WERI-Rb-1 (cell line): ENCODE data around the gene ZNF444.

Experiments
- DNase-seq: peaks from one replicate; pipeline ENCODE4 v3.0.0-alpha.2; 2020
- H3K27ac ChIP-seq: fragments of 250-450 bp; sonication (Bioruptor Pico); 2 replicates; pipeline ENCODE4 v1.5.1; 2020; ENCODE audit warnings: mild to moderate bottlenecking, moderate library complexity
- H3K27me3 ChIP-seq: fragments of 250-450 bp; sonication (Bioruptor Pico); 2 replicates; pipeline ENCODE4 v1.5.1; 2021; ENCODE audit warnings: mild to moderate bottlenecking, low read depth, moderate library complexity; ENCODE audit not compliant: insufficient read depth, severe bottlenecking
- H3K36me3 ChIP-seq: fragments of 250-450 bp; sonication (Bioruptor Pico); 2 replicates; pipeline ENCODE4 v1.5.1; 2020; ENCODE audit warnings: mild to moderate bottlenecking, moderate library complexity
- H3K4me3 ChIP-seq: 2 replicates; pipeline ENCODE4 v1.5.1; 2011; ENCODE audit warnings: low read depth, mild to moderate bottlenecking, control low read depth, low read length
- H3K9me3 ChIP-seq: fragments of 250-450 bp; sonication (Bioruptor Pico); 2 replicates; pipeline ENCODE4 v1.5.1; 2021; ENCODE audit warnings: mild to moderate bottlenecking, moderate library complexity; ENCODE audit not compliant: severe bottlenecking
- TF ChIP-seq, protein P1 (sequence below): IDR thresholded peaks from 2 replicates; pipeline ENCODE4 v1.5.1; 2011; ENCODE audit warnings: low read depth, mild to moderate bottlenecking, control low read depth, inconsistent platforms, low read length

ZNF444 gene

DNA sequence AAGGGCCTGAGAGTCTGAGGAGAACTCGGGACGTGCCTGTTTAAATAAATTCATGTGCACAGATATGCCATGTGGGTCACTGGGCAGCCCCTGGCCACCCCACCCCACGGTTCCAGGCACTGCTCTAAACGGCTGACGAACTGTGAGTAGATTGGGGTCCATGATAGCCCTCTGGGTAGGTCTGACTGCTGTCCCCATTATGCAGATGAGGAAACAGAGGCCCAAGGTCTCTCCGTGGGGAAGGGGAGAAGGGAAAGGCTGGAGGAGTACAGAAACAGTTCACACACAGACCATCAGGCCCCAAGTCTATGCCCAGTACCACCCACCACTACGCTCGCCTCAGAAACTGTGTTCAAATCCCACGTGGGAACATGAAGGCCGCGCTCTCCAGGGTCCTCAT lies 34.1 kb upstream of the ZNF444 start:
- no peaks in the 10 kb centered on the region for H3K27me3 ChIP-seq
- H3K9me3 ChIP-seq, result no peaks in the 10 kb centered on the region
- no peak overlapping the region for H3K4me3 ChIP-seq
- peaks cover 30% of the 10 kb centered on the region for H3K36me3 ChIP-seq
- TF ChIP-seq, protein P1, sequence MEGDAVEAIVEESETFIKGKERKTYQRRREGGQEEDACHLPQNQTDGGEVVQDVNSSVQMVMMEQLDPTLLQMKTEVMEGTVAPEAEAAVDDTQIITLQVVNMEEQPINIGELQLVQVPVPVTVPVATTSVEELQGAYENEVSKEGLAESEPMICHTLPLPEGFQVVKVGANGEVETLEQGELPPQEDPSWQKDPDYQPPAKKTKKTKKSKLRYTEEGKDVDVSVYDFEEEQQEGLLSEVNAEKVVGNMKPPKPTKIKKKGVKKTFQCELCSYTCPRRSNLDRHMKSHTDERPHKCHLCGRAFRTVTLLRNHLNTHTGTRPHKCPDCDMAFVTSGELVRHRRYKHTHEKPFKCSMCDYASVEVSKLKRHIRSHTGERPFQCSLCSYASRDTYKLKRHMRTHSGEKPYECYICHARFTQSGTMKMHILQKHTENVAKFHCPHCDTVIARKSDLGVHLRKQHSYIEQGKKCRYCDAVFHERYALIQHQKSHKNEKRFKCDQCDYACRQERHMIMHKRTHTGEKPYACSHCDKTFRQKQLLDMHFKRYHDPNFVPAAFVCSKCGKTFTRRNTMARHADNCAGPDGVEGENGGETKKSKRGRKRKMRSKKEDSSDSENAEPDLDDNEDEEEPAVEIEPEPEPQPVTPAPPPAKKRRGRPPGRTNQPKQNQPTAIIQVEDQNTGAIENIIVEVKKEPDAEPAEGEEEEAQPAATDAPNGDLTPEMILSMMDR, result no peak
- H3K27ac ChIP-seq, result no peak overlapping the region
- no peak for DNase-seq

GRCh38 chr19:56107626-56108351 lies 33.3 kb upstream of the ZNF444 start:
- Histone ChIP-seq H3K27me3 (no peaks in the 10 kb centered on the region), H3K9me3 (no peaks in the 10 kb centered on the region), H3K36me3 (peaks cover 25% of the 10 kb centered on the region), H3K4me3 (no peak overlapping the region), H3K27ac (no peak overlapping the region)
- TF ChIP-seq, protein P1, result no peak
- DNase-seq, result no peak

DNA sequence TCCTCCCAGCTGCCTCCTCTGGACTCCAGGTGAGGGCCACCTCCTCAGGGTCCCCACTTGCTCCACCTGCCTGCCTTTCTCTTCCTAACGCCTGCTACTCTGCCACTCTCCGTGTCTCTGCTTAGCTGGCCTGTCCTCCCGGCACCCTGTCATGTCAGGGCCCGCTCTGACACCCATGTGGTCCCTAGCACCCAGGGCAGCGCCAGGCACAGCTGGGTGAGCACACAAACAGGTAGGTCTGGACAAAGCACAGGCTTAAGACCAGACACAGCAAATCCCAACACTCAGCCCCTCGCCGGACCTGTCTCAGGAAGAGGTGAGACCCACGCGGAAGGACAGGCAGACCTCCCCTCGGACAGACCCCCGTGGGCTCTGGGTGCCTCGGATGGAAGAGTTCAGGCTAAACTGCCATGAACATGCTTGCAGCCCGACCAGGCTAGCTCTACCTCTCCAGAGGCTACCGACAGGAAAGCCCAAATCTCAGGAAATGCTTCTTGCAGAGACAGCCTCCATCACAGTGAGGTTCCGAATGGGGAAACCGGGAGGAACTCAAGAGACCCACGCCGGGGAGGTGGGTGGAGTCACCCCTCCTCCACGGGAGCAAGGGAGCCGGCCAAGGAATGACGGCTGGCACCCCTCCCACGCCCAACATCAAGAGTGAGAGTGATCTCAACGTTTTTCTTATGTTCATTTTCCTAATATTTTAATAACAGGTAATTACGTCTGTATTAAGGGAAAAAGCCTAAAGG lies 32.5 kb upstream of the ZNF444 start:
- Histone ChIP-seq H3K27me3 (no peaks in the 10 kb centered on the region), H3K36me3 (peaks cover 23% of the 10 kb centered on the region), H3K27ac (no peak overlapping the region), H3K9me3 (no peaks in the 10 kb centered on the region), H3K4me3 (no peak overlapping the region)
- no peak for DNase-seq
- TF ChIP-seq, protein P1, result no peak

DNA sequence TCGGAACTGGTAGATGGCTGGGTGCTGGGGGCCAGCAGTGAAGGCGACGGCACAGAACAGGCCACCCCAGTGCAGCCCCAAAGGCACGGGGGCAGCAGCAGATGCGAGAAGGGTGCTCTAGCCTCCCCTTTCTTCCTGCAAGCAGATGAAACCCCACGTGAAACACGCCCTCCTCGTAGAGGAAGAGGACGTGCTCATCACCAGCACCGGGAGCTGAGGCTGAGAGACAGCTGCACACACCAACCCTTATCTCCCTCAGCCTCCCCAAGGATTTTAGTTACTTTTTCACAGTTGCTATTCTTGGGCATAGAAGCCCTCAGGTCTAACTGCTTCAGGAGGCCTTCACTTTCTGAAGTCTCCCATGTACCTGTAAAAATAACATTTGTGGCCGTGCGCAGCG lies 31.9 kb upstream of the ZNF444 start:
- Histone ChIP-seq H3K4me3 (no peak overlapping the region), H3K27me3 (no peaks in the 10 kb centered on the region), H3K9me3 (no peaks in the 10 kb centered on the region), H3K36me3 (peaks cover 23% of the 10 kb centered on the region), H3K27ac (no peak overlapping the region)
- no peak for DNase-seq
- TF ChIP-seq, protein P1, result no peak

DNA sequence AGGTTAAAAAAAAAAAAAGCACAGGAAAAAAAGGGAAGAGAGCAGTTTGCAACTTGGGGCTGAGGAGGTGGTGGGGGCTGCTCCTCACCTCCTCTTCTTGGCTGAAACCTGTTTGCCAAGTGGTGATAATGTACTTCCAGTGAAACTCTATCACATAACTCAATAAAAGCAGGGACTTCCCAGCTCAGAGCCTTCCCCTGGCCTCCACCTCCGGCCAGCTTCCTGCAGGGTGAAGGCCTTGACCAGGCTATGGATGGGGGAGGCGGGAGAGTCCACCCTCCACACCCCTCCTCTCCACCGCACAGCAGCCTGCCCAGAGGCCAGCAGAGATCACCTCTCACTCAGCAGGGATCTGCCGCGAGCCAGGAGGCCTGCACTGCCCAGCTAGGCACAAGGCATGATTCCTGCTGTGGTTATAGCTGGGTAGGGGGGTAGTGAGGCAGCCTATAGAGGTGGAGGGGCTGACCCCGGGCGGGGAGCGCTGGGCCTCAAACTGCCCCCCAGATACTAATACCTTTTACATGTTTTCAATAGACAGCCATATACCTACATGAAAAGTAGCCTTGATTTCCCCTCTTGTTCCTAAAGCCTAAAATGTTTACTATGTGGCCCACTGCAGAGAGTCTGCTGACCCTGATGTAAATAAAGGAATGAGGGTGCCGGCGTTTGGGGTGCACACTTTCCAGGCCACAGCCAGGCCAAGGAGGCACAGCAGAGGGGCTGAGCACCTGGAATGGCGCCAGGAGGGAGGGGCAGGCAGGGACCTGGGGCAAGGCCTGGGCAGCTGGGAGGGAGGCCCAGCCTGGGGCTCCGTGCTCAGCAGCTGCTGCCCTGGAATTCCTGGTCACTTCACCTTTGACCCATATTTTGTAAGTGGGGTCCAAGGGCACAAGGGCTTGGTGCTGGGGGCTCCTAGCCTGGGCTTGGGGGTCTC lies 30.3 kb upstream of the ZNF444 start:
- Histone ChIP-seq H3K27me3 (no peaks in the 10 kb centered on the region), H3K27ac (peak overlapping the region; percentile 41), H3K36me3 (peaks cover 24% of the 10 kb centered on the region), H3K4me3 (no peak overlapping the region), H3K9me3 (no peaks in the 10 kb centered on the region)
- peak; percentile 39 for DNase-seq
- TF ChIP-seq, protein P1, result no peak
